Heart left ventricle (tissue), 13 donors: Measurements from ENCODE around the gene PPIL1.

Experiments used
- POLR2A ChIP-seq, 2 donors: fragments of 450-650 bp; IDR thresholded peaks; one replicate each; pipeline ENCODE4 v1.6.1; 2017; ENCODE audit warnings: antibody characterized with exemption in 2 of 2, mild to moderate bottlenecking in 2 of 2, moderate library complexity in 2 of 2
- TF ChIP-seq, protein P1 (sequence below), 12 donors: fragments of 200-600 bp; sonication (generic) in 4 of 12; IDR thresholded peaks; one replicate each; pipeline versions ENCODE4 v1.5.0 to v1.8.0; 2018 to 2022; ENCODE audit warnings: antibody characterized with exemption in 12 of 12, mild to moderate bottlenecking in 5 of 12
- donor health status: ischemic (EF 13 %, LVEDD 7.1; RV severe dilation, severe dysfunction).
- donor health status: DM: no; HTN: yes; CAD: no.
- donor health status: DM: no; HTN: no; CAD: no.
- donor health status: ischemic (EF 25% LVEDD 6.9; RV normal size, moderate dysfunction).
- donor health status: ischemic (EF 25% LVEDD 5.7; RV mildly dilated, moderate dysfunction).
- donor health status: ischemic (EF 35%, LVEDD 5.7; RV mildly dilated, moderate dysfunction).
- donor health status: nonischemic (EF 11% LVEDD 7.7; RV severe dilation, severe dysfunction).
- donor health status: DM: yes; HTN: yes; CAD: no.
- donor health status: PGD.
- donor health status: ischemic (EF 29% LVEDD 5.4; RV normal size, mild dysfunction).
- donor health status: nonischemic (EF 23%, LVEDD 6.1; RV moderate dilation, normal function).

DNA sequence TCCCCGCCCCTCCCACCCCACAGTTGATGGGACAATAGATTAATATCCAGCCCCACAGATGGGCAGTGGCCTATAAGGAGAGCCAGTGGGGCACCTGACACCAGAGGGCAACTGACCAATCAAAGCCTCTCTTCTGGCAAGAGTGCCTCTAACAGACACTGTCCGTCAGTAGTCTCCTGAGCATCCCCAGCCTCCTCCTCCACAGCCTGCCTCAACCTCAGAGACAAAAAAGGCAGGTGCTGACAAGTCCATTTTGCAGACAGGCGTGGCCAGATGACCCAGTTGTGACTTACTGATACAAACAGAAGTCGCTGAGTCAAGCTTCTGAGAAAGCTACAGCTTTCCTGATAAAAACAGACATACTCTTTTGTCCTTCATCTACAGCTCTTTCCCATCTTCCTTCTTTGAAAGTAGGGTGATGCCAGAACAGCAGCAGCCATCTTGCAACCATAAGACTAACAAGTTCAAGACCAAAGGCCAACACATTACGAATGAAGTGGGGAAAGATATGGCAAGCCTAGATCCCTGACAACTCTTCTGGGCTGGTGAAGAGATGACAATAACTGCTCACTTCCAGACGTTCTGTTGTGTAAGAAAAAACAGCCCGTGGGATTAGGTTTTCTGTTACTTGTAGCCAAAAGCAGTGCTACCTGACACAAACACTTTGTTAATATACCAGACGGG lies 12.3 kb downstream of the PPIL1 start:
- TF ChIP-seq, protein P1, sequence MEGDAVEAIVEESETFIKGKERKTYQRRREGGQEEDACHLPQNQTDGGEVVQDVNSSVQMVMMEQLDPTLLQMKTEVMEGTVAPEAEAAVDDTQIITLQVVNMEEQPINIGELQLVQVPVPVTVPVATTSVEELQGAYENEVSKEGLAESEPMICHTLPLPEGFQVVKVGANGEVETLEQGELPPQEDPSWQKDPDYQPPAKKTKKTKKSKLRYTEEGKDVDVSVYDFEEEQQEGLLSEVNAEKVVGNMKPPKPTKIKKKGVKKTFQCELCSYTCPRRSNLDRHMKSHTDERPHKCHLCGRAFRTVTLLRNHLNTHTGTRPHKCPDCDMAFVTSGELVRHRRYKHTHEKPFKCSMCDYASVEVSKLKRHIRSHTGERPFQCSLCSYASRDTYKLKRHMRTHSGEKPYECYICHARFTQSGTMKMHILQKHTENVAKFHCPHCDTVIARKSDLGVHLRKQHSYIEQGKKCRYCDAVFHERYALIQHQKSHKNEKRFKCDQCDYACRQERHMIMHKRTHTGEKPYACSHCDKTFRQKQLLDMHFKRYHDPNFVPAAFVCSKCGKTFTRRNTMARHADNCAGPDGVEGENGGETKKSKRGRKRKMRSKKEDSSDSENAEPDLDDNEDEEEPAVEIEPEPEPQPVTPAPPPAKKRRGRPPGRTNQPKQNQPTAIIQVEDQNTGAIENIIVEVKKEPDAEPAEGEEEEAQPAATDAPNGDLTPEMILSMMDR (IDR thresholded peaks at IDR 0.05), result no peak
- TF ChIP-seq POLR2A (IDR thresholded peaks at IDR 0.05), result no peak
